ENCODE measurements around the gene NEDD4.
"Not testable (repeated sequence)": the region's sequence is repeated elsewhere in the genome, so short reads cannot be mapped to it uniquely, and the experiment has no call there.

Gene NEDD4

GRCh38 chr15:55893852-55894251, 99.6 kb downstream of the NEDD4 start:
- DNase-seq (ENCODE audit: low spot score), result no peak

- DNase-seq (ENCODE audit: low spot score), result no peak
These were observed 102.2 kb downstream of the NEDD4 start for GRCh38 chr15:55891196-55891595.

- DNase-seq (ENCODE audit: low spot score), result no peak
These were observed 109.2 kb downstream of the NEDD4 start for GRCh38 chr15:55884223-55884622.

- DNase-seq (ENCODE audit: low spot score), result no peak
These were observed 114.2 kb downstream of the NEDD4 start for GRCh38 chr15:55879181-55879580.

- no peak for DNase-seq (ENCODE audit: low spot score)
These were observed 120.2 kb downstream of the NEDD4 start for GRCh38 chr15:55873024-55873720.

- DNase-seq (ENCODE audit: low spot score), result no peak
These were observed 120.9 kb downstream of the NEDD4 start for GRCh38 chr15:55872471-55872870.

- no peak for DNase-seq (ENCODE audit: low spot score)
These were observed 123.8 kb downstream of the NEDD4 start for GRCh38 chr15:55869660-55870059.

GRCh38 chr15:55868707-55869106, 124.7 kb downstream of the NEDD4 start:
- DNase-seq (ENCODE audit: low spot score), result no peak

- DNase-seq (ENCODE audit: low spot score), result not testable (repeated sequence)
These were observed 125.1 kb downstream of the NEDD4 start for GRCh38 chr15:55868291-55868690.

- no peak for DNase-seq (ENCODE audit: low spot score)
These were observed 129.5 kb downstream of the NEDD4 start for GRCh38 chr15:55863911-55864310.

- no peak for DNase-seq (ENCODE audit: low spot score)
These were observed 132.3 kb downstream of the NEDD4 start for GRCh38 chr15:55861115-55861514.

GRCh38 chr15:55860468-55860867, 132.9 kb downstream of the NEDD4 start:
- no peak for DNase-seq (ENCODE audit: low spot score)

- no peak for DNase-seq (ENCODE audit: low spot score)
These were observed 133.7 kb downstream of the NEDD4 start for GRCh38 chr15:55859681-55860080.

GRCh38 chr15:55858661-55859060, 134.8 kb downstream of the NEDD4 start:
- DNase-seq (ENCODE audit: low spot score), result no peak

- no peak for DNase-seq (ENCODE audit: low spot score)
These were observed 136.8 kb downstream of the NEDD4 start for GRCh38 chr15:55856506-55857164.

- no peak for DNase-seq (ENCODE audit: low spot score)
These were observed 140.3 kb downstream of the NEDD4 start for GRCh38 chr15:55853134-55853533.

GRCh38 chr15:55846116-55846707, 147.2 kb downstream of the NEDD4 start:
- peak; percentile 86 for DNase-seq (ENCODE audit: low spot score)

- DNase-seq (ENCODE audit: low spot score), result not testable (repeated sequence)
These were observed 150.5 kb downstream of the NEDD4 start for GRCh38 chr15:55842897-55843296.

GRCh38 chr15:55835866-55836265, 157.5 kb downstream of the NEDD4 start:
- DNase-seq (ENCODE audit: low spot score), result no peak

GRCh38 chr15:55834331-55834730, 159.1 kb downstream of the NEDD4 start:
- DNase-seq (ENCODE audit: low spot score), result no peak

GRCh38 chr15:55829826-55830225, 163.6 kb downstream of the NEDD4 start:
- DNase-seq (ENCODE audit: low spot score), result no peak

GRCh38 chr15:55827955-55828354, 165.5 kb downstream of the NEDD4 start:
- no peak for DNase-seq (ENCODE audit: low spot score)

- DNase-seq (ENCODE audit: low spot score), result peak; percentile 42
These were observed 166.2 kb downstream of the NEDD4 start for GRCh38 chr15:55827204-55827603.
